Heart right ventricle (tissue), 16 donors: ENCODE results near the gene CFL2. TPM values are rescaled to one million over a fixed set of nuclear protein-coding genes. Genes with fewer than 3 reads are reported as not detected.

ENCODE experiments used
- ATAC-seq, 8 donors: fragments of 200-7000 bp; cut with Tn5 transposase; one replicate each; pipeline ENCODE4 v1.9.1; 2020; ENCODE audit warnings: mild to moderate bottlenecking in 8 of 8, moderate library complexity in 8 of 8, moderate number of reproducible peaks in 1 of 8
- DNase-seq, 2 donors: peaks; one replicate each; pipeline ENCODE4 v3.0.0-alpha.2; 2020
- H3K27ac ChIP-seq, 10 donors: fragments of 200-600 bp; sonication (generic) in 2 of 10; one replicate each; pipeline versions ENCODE4 v1.5.0 to v1.8.0; 2020 to 2022; ENCODE audit warnings: mild to moderate bottlenecking in 3 of 10
- H3K27me3 ChIP-seq, 7 donors: fragments of 200-600 bp; one replicate each; pipeline ENCODE4 v1.8.0; 2021 to 2022; ENCODE audit warnings: mild to moderate bottlenecking in 2 of 7
- H3K36me3 ChIP-seq, 9 donors: fragments of 200-600 bp; sonication (generic) in 1 of 9; one replicate each; pipeline versions ENCODE4 v1.5.0 to v1.8.0; 2020 to 2022; ENCODE audit warnings: mild to moderate bottlenecking in 2 of 9
- H3K4me1 ChIP-seq, 9 donors: fragments of 200-600 bp; sonication (generic) in 1 of 9; one replicate each; pipeline versions ENCODE4 v1.5.0 to v1.8.0; 2020 to 2022; ENCODE audit warnings: mild to moderate bottlenecking in 4 of 9
- H3K4me3 ChIP-seq, 10 donors: fragments of 200-600 bp; sonication (generic) in 2 of 10; one replicate each; pipeline versions ENCODE4 v1.5.0 to v1.8.0; 2020 to 2022; ENCODE audit warnings: mild to moderate bottlenecking in 7 of 10, moderate library complexity in 2 of 10
- H3K9me3 ChIP-seq, 11 donors: fragments of 200-600 bp in 10 of 11; sonication (generic) in 2 of 11; one replicate each; pipeline versions ENCODE4 v1.5.0 to v1.8.0; 2013 to 2022; ENCODE audit warnings: mild to moderate bottlenecking in 2 of 11, control low read depth in 1 of 11, moderate library complexity in 1 of 11
- CTCF ChIP-seq, 9 donors: fragments of 200-600 bp; sonication (generic) in 2 of 9; IDR thresholded peaks; one replicate each; pipeline versions ENCODE4 v1.5.0 to v1.8.0; 2021 to 2022; ENCODE audit warnings: antibody characterized with exemption in 9 of 9, mild to moderate bottlenecking in 5 of 9, moderate library complexity in 1 of 9
- WGBS, 2 donors: extraction: QIAGEN DNeasy Blood & Tissue Kit; methylation state at CpG; one replicate each; pipeline ENCODE4 v1.1.7; 2013; ENCODE audit warnings: inconsistent platforms in 1 of 2; 5-methylcytosine and 5-hydroxymethylcytosine counted together
- intact Hi-C, 10 donors: fragments of 100-400 bp; cut with DNase I; formaldehyde crosslinking; loops; one replicate each; pipeline versions ENCODE4 v1.11.1 to v1.14.2; 2022
- polyA plus RNA-seq, 2 donors: library from polyadenylated mRNA; stranded (reverse); fragments of 200-250 nt; gene quantifications; one replicate each; pipeline ENCODE4 v1.2.3, GENCODE V29; 2013
- total RNA-seq, 10 donors: library from RNA; stranded (reverse); fragmentation: NEBNext Ultra II Directional in 3 of 10; extraction: Animal tissue kit (Norgen Biotek cat#: 25700) in 3 of 10; gene quantifications; one replicate each; pipeline versions ENCODE4 v1.2.1 to v1.2.4, GENCODE V29; 2021 to 2023
- donor health status: Arrhythmogenic right ventricular cardiomyopathy.
- donor health status: ischemic (EF 13 %, LVEDD 7.1; RV severe dilation, severe dysfunction).
- donor health status: healthy with polysubstance abuse.
- donor health status: DM: no; HTN: yes; CAD: no.
- donor health status: DM: no; HTN: no; CAD: no.
- donor health status: ischemic (EF 25% LVEDD 6.9; RV normal size, moderate dysfunction).
- donor health status: ischemic (EF 25% LVEDD 5.7; RV mildly dilated, moderate dysfunction).
- donor health status: healthy.
- donor health status: DM: yes; HTN: yes; CAD: no.
- donor health status: Ischemic cardiomyopathy.
- donor health status: ischemic (EF 35%, LVEDD 5.7; RV mildly dilated, moderate dysfunction).
- donor health status: nonischemic (EF 11% LVEDD 7.7; RV severe dilation, severe dysfunction).
- donor health status: DM: yes; HTN: yes; CAD: no.
- donor health status: PGD.
- donor health status: ischemic (EF 29% LVEDD 5.4; RV normal size, mild dysfunction).
- donor health status: nonischemic (EF 23%, LVEDD 6.1; RV moderate dilation, normal function).

The CFL2 gene
- total and polyA plus RNA-seq, 12 donors, result 154 to 918 (median 530) TPM

DNA sequence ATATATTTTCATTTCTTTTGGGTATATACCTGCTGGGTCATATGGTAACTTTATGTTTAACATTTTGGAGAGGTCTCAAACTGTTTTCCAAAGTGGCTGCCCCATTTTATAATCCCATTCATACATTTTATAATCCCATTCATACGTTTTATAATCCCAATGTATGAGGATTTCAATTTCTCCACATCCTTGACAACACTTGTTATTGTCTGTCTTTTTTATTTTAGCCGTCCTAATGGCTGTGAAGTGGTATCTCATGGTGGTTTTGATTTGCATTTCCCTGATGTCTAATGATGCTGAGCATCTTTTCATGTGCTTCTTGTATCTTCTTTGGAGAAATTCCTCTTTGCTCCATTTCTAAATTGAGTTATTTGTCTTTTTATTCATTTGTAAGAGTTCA, 6.7 kb upstream of the CFL2 start:
- H3K4me1 ChIP-seq, result peaks cover 0 to 9% (median 0%) of the 10 kb centered on the region in 9 donors
- H3K4me3 ChIP-seq, result no peak overlapping the region
- DNase-seq (no peak), ATAC-seq (no peak)
- no peaks in the 10 kb centered on the region for H3K36me3 ChIP-seq
- no peak overlapping the region for H3K27ac ChIP-seq
- no peaks in the 10 kb centered on the region for H3K27me3 ChIP-seq
- TF ChIP-seq CTCF (IDR thresholded peaks at IDR 0.05), result no peak
- intact Hi-C loops, result loop anchor here in 1 of 10 donors (5.0 kb wide), 1 partner anchor 49 kb away; no protein-coding TSS in a partner anchor
- no peaks in the 10 kb centered on the region for H3K9me3 ChIP-seq
- 84 to 90% methylated on average over 2 of the region's 2 CpGs for WGBS, 2 donors

- WGBS, 2 donors, result 58 to 75% methylated on average over 4 of the region's 4 CpGs
- Histone ChIP-seq H3K36me3 (no peaks in the 10 kb centered on the region), H3K4me3 (no peak overlapping the region), H3K27me3 (no peaks in the 10 kb centered on the region), H3K9me3 (no peaks in the 10 kb centered on the region), H3K4me1 (peaks cover 0 to 15% (median 7%) of the 10 kb centered on the region in 9 donors), H3K27ac (no peak overlapping the region)
- no peak for DNase-seq
- TF ChIP-seq CTCF (IDR thresholded peaks at IDR 0.05), result no peak
- intact Hi-C loops, result loop anchor here in 1 of 10 donors (10.0 kb wide), 1 partner anchor 784 kb away; no protein-coding TSS in a partner anchor
- no peak for ATAC-seq
Observed at GRCh38 chr14:34718750-34719304, 4.4 kb upstream of the CFL2 start.

DNA sequence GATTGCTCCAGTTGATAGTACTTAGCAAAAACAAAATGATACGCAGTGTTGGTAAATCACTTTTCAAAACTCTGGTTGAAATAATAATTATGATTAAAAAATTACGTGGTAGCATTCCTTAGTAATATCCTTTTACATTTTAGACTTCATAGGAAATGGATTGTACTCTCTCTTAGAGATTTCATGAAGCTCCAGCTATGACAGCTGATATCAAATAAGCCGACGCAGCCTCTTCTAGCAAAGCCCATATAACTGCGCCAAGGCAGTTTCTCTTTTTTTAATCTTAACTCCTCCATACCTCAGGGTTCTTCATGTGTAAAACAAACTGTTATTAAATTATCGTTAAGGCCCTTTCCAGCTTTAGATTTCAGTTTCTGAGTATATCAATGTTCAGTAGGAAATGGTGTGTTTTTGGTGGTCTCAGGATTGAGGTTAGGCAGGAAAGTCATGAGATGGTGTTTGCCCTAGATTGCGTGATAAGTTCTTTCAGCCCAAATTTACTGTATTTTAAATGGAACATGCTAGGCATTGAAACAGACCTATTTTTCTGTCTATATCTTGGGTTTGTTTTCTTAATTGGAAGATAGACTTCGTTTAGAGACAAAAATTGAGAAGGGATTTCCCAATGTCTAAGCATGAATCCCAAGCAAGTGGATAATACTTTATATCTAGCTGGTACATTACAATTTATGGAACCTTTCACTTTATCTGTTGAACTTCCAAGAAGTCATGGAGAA, 902 bp upstream of the CFL2 start:
- ATAC-seq (no peak), DNase-seq (no peak)
- intact Hi-C loops, result loop anchor here in 1 of 10 donors (10.0 kb wide), 1 partner anchor 780 kb away; no protein-coding TSS in a partner anchor
- WGBS, 2 donors, result 48% methylated on average over 8 of the region's 8 CpGs
- Histone ChIP-seq H3K27ac (peak overlapping the region; percentile 94 to 100 (median 98)), H3K27me3 (no peaks in the 10 kb centered on the region), H3K4me1 (peaks cover 0 to 40% (median 29%) of the 10 kb centered on the region in 9 donors), H3K36me3 (peaks cover 0 to 20% (median 4%) of the 10 kb centered on the region in 9 donors), H3K4me3 (peak overlapping the region; percentile 78 to 94 (median 86)), H3K9me3 (no peaks in the 10 kb centered on the region)
- no peak for TF ChIP-seq CTCF (IDR thresholded peaks at IDR 0.05)

DNA sequence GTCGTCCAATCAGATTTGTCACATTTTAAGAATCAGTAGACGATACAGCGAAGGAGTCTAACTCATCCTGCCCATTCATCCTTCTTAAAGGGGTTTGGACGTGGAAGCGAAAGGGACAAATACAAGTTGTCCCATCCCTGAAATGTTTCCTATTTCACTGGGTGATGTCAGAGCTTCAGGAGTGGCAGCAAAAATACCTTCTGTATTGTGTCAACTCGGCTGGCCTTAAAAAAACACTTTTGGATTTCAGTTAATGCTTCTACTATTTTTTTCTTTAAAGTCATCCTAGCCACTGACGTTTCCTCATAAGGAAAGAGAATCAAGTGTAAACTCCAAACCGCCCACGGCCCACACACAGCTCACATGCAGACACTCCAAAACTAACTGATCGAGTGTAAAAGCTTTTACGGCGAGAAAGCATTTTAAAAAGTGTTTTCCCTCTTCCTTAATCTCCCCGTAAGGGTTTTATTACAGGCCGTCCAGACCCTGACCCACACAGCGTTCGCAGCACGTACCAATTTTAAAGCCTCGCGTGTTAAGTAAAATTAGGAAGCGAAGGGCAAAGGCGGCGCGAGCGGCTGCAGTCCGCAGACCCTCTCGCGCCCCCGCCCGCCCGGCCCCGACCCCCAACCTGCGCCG, 593 bp downstream of the CFL2 start:
- H3K27me3 ChIP-seq, result no peaks in the 10 kb centered on the region
- peaks cover 0 to 27% (median 4%) of the 10 kb centered on the region in 9 donors for H3K36me3 ChIP-seq
- intact Hi-C loops, result loop anchor here in 2 of 10 donors (5.0 to 10.0 kb wide), 2 partner anchors 81 to 779 kb away; partner anchors contain the start of gene SNX6 (in 1 of the 2)
- DNase-seq (peak; percentile 9 to 49), ATAC-seq (peak; percentile 32 to 79 (median 64))
- no peak for TF ChIP-seq CTCF (IDR thresholded peaks at IDR 0.05)
- H3K4me3 ChIP-seq, result peak overlapping the region; percentile 78 to 94 (median 86)
- whole genome bisulfite sequencing, 2 donors, result 1% methylated on average over 33 of the region's 33 CpGs
- peak overlapping the region; percentile 94 to 100 (median 98) for H3K27ac ChIP-seq
- H3K9me3 ChIP-seq, result no peaks in the 10 kb centered on the region
- H3K4me1 ChIP-seq, result peaks cover 0 to 54% (median 37%) of the 10 kb centered on the region in 9 donors
